Measurements from ENCODE around the gene PALLD. TPM values are rescaled to one million over a fixed set of nuclear protein-coding genes. Genes with fewer than 3 reads are reported as not detected.

Gene PALLD
- polyA plus RNA-seq, 3 donors: 6.1 to 11.8 (median 9.9) TPM

DNA sequence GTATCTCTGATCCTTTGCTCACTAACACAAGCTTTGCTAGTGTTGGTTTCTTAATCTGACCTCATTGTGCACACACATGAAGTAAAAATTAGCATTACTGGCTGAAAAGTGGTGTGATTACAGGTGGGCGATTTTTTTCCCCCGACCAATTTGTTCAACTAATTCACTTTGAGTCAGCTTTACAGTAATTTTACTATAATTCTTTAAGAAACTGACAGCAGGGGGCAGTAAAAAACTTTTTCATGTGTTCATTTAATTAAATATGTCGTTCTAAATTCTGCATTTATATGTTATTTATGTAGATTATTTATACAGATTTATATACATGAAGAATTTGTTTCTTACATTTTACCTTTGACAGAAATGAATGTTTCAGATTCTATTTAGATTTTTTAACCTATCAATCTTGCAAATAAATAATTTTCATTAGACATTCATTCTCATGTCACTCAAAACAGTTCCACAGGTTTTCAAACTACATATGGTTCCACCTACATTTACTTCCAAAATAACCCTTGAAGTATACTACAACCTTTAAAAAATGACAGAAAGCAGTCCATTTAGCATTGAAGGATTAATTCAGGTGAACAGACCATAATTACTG lies 17.5 kb downstream of the PALLD start:
- H3K4me3 ChIP-seq (replicated peaks in 1 of 3; ENCODE audit: low read depth in 2 of 3, low read length in 3 of 3): no peak overlapping the region
- intact Hi-C loops (cut with micrococcal nuclease): loop anchor here in 1 of 2 donors (10.0 kb wide), 1 partner anchor 400 kb away; no protein-coding TSS in a partner anchor
- Mint-ChIP-seq H3K4me3 (no peak overlapping the region), H3K4me1 (peaks cover 24% of the 10 kb centered on the region), H3K27ac (peak overlapping the region in 2 of 7 donors; percentile 37 to 42), H3K36me3 (no peaks in the 10 kb centered on the region), H3K9me3 (peaks cover 0 to 1% (median 0%) of the 10 kb centered on the region in 7 donors), H3K27me3 (ENCODE audit: low read depth in 3 of 3) (peaks cover 0 to 2% (median 0%) of the 10 kb centered on the region in 3 donors)
- H3K9me3 ChIP-seq (replicated peaks in 1 of 2; ENCODE audit: control insufficient read depth in 1 of 2, insufficient read depth in 1 of 2, low read length in 2 of 2): no peaks in the 10 kb centered on the region
- no peak overlapping the region for H3K27ac ChIP-seq (ENCODE audit: low read depth in 1 of 2, low read length in 2 of 2)
- H3K79me2 ChIP-seq (ENCODE audit: insufficient read depth, low read length): no peaks in the 10 kb centered on the region
- H2AFZ ChIP-seq (ENCODE audit: insufficient read depth, low read depth, low read length, poor library complexity, severe bottlenecking): no peak overlapping the region
- H4K20me1 ChIP-seq (ENCODE audit: insufficient read depth, low read length): no peaks in the 10 kb centered on the region
- H3K4me2 ChIP-seq (replicated peaks; ENCODE audit: extremely low read depth, low read length, poor library complexity, severe bottlenecking): no peak overlapping the region
- H3K9ac ChIP-seq (ENCODE audit: insufficient read depth, low read length, poor library complexity, severe bottlenecking): no peak overlapping the region
- peak; percentile 74 for TF ChIP-seq CTCF (IDR thresholded peaks at IDR 0.05)
- DNase-seq: peak; percentile 18 to 68 (median 34)
- H3K4me1 ChIP-seq (ENCODE audit: control insufficient read depth in 1 of 2, insufficient read depth in 2 of 2, low read length in 2 of 2): peaks cover 10 to 12% of the 10 kb centered on the region in 2 donors
- no peaks in the 10 kb centered on the region for H3K36me3 ChIP-seq (replicated peaks in 1 of 2; ENCODE audit: control insufficient read depth in 1 of 2, insufficient read depth in 2 of 2, low read length in 2 of 2)
- H3K27me3 ChIP-seq (ENCODE audit: control insufficient read depth in 2 of 2, insufficient read depth in 2 of 2, low read length in 2 of 2): no peaks in the 10 kb centered on the region
- no CpG with 5 or more reads among the region's 3 CpGs for WGBS (ENCODE audit: insufficient coverage)

DNA sequence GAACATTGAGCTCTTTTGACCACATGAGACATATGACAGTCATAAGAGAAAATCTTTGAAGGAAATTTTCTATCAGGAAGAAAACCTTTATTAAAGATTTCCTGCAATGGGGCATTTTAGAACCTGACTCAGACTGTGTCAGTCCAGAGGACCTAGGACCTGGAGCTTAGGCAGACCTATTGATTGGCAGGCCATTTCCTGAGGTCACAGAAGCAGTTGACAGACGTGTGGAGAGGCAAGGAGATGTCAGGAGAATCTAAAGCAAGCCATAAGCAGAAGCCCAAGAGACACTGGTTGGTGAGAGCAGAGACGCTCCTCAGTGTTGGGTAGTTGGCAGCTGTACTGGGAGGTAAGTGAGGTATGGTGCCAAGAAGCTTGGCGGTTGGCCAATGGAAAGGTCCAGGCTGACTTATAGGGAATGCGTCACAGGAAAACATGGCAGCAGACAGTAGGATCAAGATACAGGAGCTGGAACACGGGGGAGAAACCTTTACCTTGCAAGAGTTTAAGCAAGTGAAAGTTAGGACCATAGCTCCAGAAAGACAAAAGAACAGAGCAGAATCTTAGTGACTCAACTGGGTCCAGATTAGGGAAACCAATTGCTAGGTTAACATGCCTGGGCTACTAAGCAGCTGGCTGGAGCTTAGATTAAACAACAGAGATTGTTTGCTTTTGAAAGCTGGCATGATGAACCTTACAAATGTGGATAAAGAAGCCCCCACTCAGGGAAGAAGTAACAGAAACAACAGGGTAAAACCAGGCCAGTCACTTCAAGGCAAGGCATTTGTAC lies 18.6 kb downstream of the PALLD start:
- intact Hi-C loops (cut with micrococcal nuclease): loop anchor here in 1 of 2 donors (10.0 kb wide), 1 partner anchor 399 kb away; no protein-coding TSS in a partner anchor
- Histone ChIP-seq H3K27me3 (ENCODE audit: control insufficient read depth in 2 of 2, insufficient read depth in 2 of 2, low read length in 2 of 2) (no peaks in the 10 kb centered on the region), H2AFZ (ENCODE audit: insufficient read depth, low read depth, low read length, poor library complexity, severe bottlenecking) (peak overlapping the region; percentile 20), H3K9ac (ENCODE audit: insufficient read depth, low read length, poor library complexity, severe bottlenecking) (no peak overlapping the region), H3K4me3 (replicated peaks in 1 of 3; ENCODE audit: low read depth in 2 of 3, low read length in 3 of 3) (no peak overlapping the region), H3K36me3 (replicated peaks in 1 of 2; ENCODE audit: control insufficient read depth in 1 of 2, insufficient read depth in 2 of 2, low read length in 2 of 2) (no peaks in the 10 kb centered on the region), H3K9me3 (replicated peaks in 1 of 2; ENCODE audit: control insufficient read depth in 1 of 2, insufficient read depth in 1 of 2, low read length in 2 of 2) (no peaks in the 10 kb centered on the region), H4K20me1 (ENCODE audit: insufficient read depth, low read length) (no peaks in the 10 kb centered on the region), H3K4me1 (ENCODE audit: control insufficient read depth in 1 of 2, insufficient read depth in 2 of 2, low read length in 2 of 2) (peaks cover 1 to 3% of the 10 kb centered on the region in 2 donors), H3K79me2 (ENCODE audit: insufficient read depth, low read length) (no peaks in the 10 kb centered on the region), H3K4me2 (replicated peaks; ENCODE audit: extremely low read depth, low read length, poor library complexity, severe bottlenecking) (no peak overlapping the region), H3K27ac (ENCODE audit: low read depth in 1 of 2, low read length in 2 of 2) (no peak overlapping the region)
- no peak for DNase-seq
- H3K4me1 Mint-ChIP-seq: peaks cover 13% of the 10 kb centered on the region
- H3K36me3 Mint-ChIP-seq: no peaks in the 10 kb centered on the region
- H3K9me3 Mint-ChIP-seq: peaks cover 0 to 1% (median 0%) of the 10 kb centered on the region in 7 donors
- 98% methylated on average over 5 of the region's 5 CpGs for WGBS (ENCODE audit: insufficient coverage)
- no peak for TF ChIP-seq CTCF (IDR thresholded peaks at IDR 0.05)
- peaks cover 0 to 2% (median 0%) of the 10 kb centered on the region in 3 donors for H3K27me3 Mint-ChIP-seq (ENCODE audit: low read depth in 3 of 3)
- H3K27ac Mint-ChIP-seq: no peak overlapping the region
- H3K4me3 Mint-ChIP-seq: no peak overlapping the region

All from CD14-positive monocyte (primary cell).